Diencephalon (tissue), 1 donor: ENCODE data around the gene RUNX1. TPM values are rescaled to one million over a fixed set of nuclear protein-coding genes. Genes with fewer than 3 reads are reported as not detected.

ENCODE experiments used
- total RNA-seq: library from RNA; depleted of rRNA; stranded (reverse); fragments of >200 nt; gene quantifications from one replicate; pipeline ENCODE4 v1.2.3, GENCODE V29; 2014

The RUNX1 gene
- 1.2 TPM for total RNA-seq

DNA sequence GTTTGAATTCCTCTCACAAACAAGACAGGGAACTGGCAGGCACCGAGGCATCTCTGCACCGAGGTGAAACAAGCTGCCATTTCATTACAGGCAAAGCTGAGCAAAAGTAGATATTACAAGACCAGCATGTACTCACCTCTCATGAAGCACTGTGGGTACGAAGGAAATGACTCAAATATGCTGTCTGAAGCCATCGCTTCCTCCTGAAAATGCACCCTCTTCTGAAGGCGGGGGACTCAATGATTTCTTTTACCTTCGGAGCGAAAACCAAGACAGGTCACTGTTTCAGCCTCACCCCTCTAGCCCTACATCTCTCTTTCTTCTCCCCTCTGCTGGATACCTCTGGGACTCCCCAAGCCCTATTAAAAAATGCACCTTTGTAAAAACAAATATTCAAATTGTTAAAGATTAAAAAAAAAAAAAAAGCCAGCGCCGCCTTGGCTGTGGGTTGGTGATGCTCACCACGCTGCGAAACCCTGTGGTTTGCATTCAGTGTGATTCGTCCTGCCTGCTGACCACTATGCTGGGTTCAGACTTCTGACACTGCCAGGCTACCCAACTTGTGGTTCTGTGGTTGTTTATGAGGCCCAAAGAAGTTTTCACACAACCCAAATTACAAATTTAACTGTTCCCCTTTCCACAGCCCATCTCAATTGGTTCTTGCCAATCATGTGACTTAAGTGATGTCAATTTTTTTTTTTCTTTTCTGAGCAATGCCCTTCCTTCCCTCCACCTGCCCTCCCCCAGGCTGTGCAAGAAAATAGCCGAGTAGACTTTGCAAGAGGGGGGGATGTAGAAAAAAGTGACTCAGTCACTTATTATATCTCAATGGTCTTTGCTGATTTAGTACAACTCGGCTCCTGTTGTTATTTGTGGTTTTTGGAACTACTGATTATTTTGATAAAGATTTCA, at the start of gene RUNX1:
RUNX1 (minus strand) TSS at position 597 of the 912 bp plus-strand sequence.

